ENCODE data around the gene CTNNA2.

DNA sequence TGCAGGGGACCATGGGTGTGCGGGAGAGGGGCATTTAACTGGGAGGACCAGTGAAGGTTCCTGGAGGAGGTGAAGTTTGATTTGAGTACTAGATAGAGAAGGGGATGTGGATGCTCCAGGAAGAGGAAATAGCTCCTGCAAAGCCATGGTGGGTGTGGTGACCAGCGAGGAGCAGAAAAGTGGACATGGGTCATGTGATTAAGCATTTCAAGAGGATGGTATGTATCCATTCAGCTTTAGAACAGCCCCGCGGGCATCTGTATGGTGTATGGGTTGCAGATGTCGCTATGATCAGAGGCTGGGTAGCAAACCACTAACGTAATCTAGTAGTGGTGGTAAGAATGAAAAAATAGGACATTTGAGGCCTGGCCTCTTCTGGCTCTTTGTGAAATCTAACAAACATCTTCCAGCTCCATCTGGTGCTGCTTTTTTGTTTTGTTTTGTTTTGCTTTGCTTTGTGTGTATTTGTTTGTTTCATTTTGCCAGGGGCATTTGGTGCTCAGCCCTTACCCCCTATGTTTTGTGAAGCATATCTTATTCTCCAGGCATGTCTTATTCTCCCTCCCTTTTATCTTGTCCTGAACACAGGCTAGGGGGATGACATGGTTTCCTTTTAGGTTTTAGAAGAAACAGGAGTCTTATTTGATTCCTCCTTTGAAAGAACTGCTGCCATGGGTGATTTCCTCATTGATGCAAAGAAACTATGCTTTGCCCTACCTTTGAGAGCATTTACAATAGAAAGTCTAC lies 565.6 kb downstream of the CTNNA2 start:
- TF ChIP-seq, protein P1, sequence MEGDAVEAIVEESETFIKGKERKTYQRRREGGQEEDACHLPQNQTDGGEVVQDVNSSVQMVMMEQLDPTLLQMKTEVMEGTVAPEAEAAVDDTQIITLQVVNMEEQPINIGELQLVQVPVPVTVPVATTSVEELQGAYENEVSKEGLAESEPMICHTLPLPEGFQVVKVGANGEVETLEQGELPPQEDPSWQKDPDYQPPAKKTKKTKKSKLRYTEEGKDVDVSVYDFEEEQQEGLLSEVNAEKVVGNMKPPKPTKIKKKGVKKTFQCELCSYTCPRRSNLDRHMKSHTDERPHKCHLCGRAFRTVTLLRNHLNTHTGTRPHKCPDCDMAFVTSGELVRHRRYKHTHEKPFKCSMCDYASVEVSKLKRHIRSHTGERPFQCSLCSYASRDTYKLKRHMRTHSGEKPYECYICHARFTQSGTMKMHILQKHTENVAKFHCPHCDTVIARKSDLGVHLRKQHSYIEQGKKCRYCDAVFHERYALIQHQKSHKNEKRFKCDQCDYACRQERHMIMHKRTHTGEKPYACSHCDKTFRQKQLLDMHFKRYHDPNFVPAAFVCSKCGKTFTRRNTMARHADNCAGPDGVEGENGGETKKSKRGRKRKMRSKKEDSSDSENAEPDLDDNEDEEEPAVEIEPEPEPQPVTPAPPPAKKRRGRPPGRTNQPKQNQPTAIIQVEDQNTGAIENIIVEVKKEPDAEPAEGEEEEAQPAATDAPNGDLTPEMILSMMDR (IDR thresholded peaks at IDR 0.05) = no peak
- TF ChIP-seq EZH2 (IDR thresholded peaks at IDR 0.05) (no peak), EZH2phosphoT487 (IDR thresholded peaks at IDR 0.05) (no peak)

Measured in neural progenitor cell (in vitro differentiated cells).